Activated CD4-positive, alpha-beta T cell treated with anti-CD3 and anti-CD28 coated beads, Interleukin-2, amount 10 ng/mL, durations not matched to agents 7 days and 5 days (primary cell): ENCODE measurements around the gene LRRC3C. TPM values are rescaled to one million over a fixed set of nuclear protein-coding genes. Genes with fewer than 3 reads are reported as not detected.
A peak's percentile ranks its signal among the peaks of the same experiment; 100 is the strongest.

Source experiments
- CTCF ChIA-PET: fragments of 350-600 bp; sonication (Branson Sonifier 250); formaldehyde crosslinking; loops from one replicate; lab custom pipeline; 2021; ENCODE audit warnings: antibody characterized with exemption; lab: Charles Lee
- POLR2A ChIA-PET: fragments of 350-600 bp; sonication (Branson Sonifier 250); formaldehyde crosslinking; loops from one replicate; lab custom pipeline; 2021; ENCODE audit warnings: antibody characterized with exemption; lab: Charles Lee
- DNase-seq: peaks from one replicate; pipeline ENCODE4 v3.0.0-alpha.2; 2020
- H3K27ac Mint-ChIP-seq: one replicate; pipeline ENCODE4 v1.8.0; 2021; ENCODE audit warnings: mild to moderate bottlenecking, moderate library complexity, mixed read lengths
- H3K27me3 Mint-ChIP-seq: one replicate; pipeline ENCODE4 v1.8.0; 2021; ENCODE audit warnings: mixed read lengths
- H3K36me3 Mint-ChIP-seq: one replicate; pipeline ENCODE4 v1.8.0; 2021; ENCODE audit warnings: low read depth, mixed read lengths
- H3K4me1 Mint-ChIP-seq: one replicate; pipeline ENCODE4 v1.8.0; 2021; ENCODE audit warnings: mixed read lengths
- H3K4me3 Mint-ChIP-seq: one replicate; pipeline ENCODE4 v1.8.0; 2021; ENCODE audit warnings: mild to moderate bottlenecking, moderate library complexity, mixed read lengths
- H3K9me3 Mint-ChIP-seq: one replicate; pipeline ENCODE4 v1.8.0; 2021; ENCODE audit warnings: mixed read lengths
- total RNA-seq, 2 experiments: library from RNA; stranded (reverse); gene quantifications; one replicate each; pipeline ENCODE4 v1.2.3, GENCODE V29; 2021

LRRC3C gene
- total RNA-seq, 2 experiments from 2014 or later = not detected

DNA sequence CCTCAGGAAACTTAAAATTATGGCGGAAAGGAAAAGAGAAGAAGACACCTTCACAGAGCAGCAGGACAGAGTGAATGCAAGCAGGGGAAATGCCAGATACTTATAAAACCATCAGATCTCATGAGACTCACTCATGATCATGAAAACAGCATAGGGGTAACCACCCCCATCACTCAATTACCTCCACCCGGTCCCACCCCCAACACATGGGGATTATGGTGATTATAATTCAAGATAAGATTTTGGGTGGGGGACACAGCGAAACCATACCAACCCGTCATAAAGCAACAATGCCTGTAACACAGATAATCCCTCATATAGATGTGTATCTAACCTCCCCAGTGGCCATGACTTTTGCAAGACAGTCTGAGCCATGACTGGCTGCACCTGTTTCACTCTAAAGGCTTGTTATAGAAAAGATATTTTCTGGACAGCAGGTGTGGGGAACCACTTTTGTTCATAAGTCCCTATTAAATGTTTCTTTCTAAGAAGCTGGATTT lies 28.2 kb downstream of the LRRC3C start:
- no peak overlapping the region for H3K27ac Mint-ChIP-seq
- peaks cover 21% of the 10 kb centered on the region for H3K4me1 Mint-ChIP-seq
- CTCF ChIA-PET = interaction anchor here (1.5 to 5.0 kb wide), 3 partner anchors 25 to 29 kb away, joined by 3 to 35 read pairs (median 6); partner anchors contain the start of genes LRRC3C, ORMDL3 and PSMD3
- no peaks in the 10 kb centered on the region for H3K36me3 Mint-ChIP-seq
- no peak overlapping the region for H3K4me3 Mint-ChIP-seq
- H3K27me3 Mint-ChIP-seq = peaks cover 3% of the 10 kb centered on the region
- POLR2A ChIA-PET = no interaction called here
- no peaks in the 10 kb centered on the region for H3K9me3 Mint-ChIP-seq
- no peak for DNase-seq

DNA sequence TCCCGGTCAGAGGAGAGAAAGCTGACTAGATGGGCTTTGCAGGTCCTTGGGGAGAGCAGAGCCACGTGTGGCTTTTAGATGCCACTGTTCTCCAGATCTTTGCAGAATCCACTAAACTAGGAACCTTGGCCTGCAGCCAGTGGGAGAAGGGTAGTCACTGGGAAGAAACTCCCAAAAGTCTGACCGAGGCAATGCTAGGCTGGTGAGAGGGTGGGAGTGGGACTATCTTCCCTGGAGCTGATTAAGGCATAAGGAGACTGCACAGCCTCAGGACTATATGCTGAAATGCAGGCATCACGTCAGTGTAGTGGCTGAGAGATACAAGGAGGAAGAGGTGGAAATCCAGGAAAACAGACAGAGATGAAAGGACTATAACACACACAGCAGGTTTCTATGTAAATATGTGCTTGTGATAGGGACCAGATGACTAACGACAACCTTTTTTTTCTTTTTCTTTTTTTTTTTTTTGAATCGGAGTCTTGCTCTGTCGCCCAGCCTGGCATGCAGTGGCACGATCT lies 33.1 kb downstream of the LRRC3C start:
- POLR2A ChIA-PET = no interaction called here
- no peak overlapping the region for H3K4me3 Mint-ChIP-seq

DNA sequence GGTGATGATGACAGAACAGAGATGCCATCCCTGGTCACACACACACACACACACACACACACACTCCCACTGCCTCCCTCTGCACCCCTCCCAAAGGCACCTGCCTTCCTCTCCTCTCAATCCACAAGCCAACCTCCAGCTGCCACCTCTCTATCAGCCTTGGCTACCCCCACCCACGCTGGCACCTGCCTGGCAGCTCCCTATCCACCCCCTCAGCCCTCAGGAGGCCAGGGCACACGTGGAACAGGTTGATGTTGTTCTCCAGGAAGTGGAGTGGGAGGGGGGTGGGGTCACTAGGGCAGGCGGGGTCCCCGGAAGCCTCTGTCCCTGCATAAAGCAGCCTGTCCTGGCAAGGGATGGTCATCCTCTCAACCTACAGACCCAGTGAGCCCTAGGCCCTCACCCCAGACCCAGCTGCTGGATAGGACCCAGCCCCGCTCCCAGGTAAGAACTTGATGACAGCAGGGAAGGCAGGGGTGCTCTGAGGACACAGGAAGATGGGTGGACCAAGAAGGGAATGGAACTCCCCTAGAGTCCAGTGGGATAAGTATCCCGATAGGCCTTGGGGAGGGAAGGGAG lies 35.2 kb downstream of the LRRC3C start, which contains the start of gene GSDMA:
Gene GSDMA (plus strand): TSS at position 363 of the 579 bp plus-strand sequence. CDS start 2,684 bp downstream, outside the sequence.
- no peaks in the 10 kb centered on the region for H3K9me3 Mint-ChIP-seq
- no peak within 1 kb of the TSS for H3K4me3 Mint-ChIP-seq
- ChIA-PET POLR2A (no interaction called here), CTCF (interaction anchor here (1.0 to 6.4 kb wide), 2 partner anchors 18 to 65 kb away, joined by 3 to 27 read pairs; partner anchors contain the start of gene PSMD3)
- H3K27ac Mint-ChIP-seq = peak within 1 kb of the TSS; percentile 59
- H3K4me1 Mint-ChIP-seq = peaks cover 25% of the 10 kb centered on the region
- H3K27me3 Mint-ChIP-seq = peaks cover 2% of the 10 kb centered on the region
- no peak for DNase-seq
- H3K36me3 Mint-ChIP-seq = no peaks in the 10 kb centered on the region

More for the DNA sequence above, 33.1 kb downstream of the LRRC3C start:
- Mint-ChIP-seq H3K36me3 (no peaks in the 10 kb centered on the region), H3K9me3 (no peaks in the 10 kb centered on the region), H3K4me1 (peaks cover 25% of the 10 kb centered on the region), H3K27me3 (peaks cover 2% of the 10 kb centered on the region), H3K27ac (no peak overlapping the region)
- CTCF ChIA-PET = interaction anchor here (0.7 to 5.0 kb wide), 2 partner anchors 20 to 465 kb away, joined by 3 to 35 read pairs; partner anchors contain the start of gene PSMD3
- DNase-seq = no peak

DNA sequence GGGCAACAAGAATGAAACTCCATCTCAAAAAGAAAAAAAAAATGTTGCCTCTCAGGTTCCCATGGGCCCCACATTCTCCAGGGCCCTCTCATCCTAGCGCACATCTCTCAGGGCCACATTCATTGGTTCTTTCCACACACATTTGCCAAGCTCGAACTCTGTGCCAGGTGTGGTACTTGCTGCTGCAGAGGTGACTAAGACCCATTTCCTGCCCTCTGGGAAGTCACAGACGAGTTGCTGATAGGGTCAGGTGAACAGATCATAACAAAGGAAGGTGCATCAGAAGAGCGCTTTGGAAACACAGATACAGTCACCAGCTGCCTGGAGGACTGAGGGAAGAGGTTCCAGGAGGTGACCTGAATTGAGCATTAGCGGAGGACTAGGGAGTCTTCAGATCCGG lies 36.3 kb downstream of the LRRC3C start:
- peaks cover 23% of the 10 kb centered on the region for H3K4me1 Mint-ChIP-seq
- H3K4me3 Mint-ChIP-seq = no peak overlapping the region
- DNase-seq = peak; percentile 23
- POLR2A ChIA-PET = no interaction called here
- H3K36me3 Mint-ChIP-seq = no peaks in the 10 kb centered on the region
- H3K9me3 Mint-ChIP-seq = no peaks in the 10 kb centered on the region
- peaks cover 6% of the 10 kb centered on the region for H3K27me3 Mint-ChIP-seq
- CTCF ChIA-PET = interaction anchor here (0.7 to 6.4 kb wide), 2 partner anchors 17 to 86 kb away, joined by 5 to 27 read pairs; partner anchors contain the start of gene PSMD3
- peak overlapping the region; percentile 27 for H3K27ac Mint-ChIP-seq

- H3K27ac Mint-ChIP-seq = no peak overlapping the region
- no peaks in the 10 kb centered on the region for H3K36me3 Mint-ChIP-seq
- POLR2A ChIA-PET = no interaction called here
- CTCF ChIA-PET = interaction anchor here (0.5 to 6.4 kb wide), 8 partner anchors 10 to 846 kb away, joined by 3 to 27 read pairs (median 3); partner anchors contain the start of gene PSMD3
- peaks cover 18% of the 10 kb centered on the region for H3K4me1 Mint-ChIP-seq
- no peaks in the 10 kb centered on the region for H3K9me3 Mint-ChIP-seq
- peaks cover 11% of the 10 kb centered on the region for H3K27me3 Mint-ChIP-seq
- H3K4me3 Mint-ChIP-seq = no peak overlapping the region
- no peak for DNase-seq
These were observed 37.6 kb downstream of the LRRC3C start for GRCh38 chr17:39965017-39965699.

DNA sequence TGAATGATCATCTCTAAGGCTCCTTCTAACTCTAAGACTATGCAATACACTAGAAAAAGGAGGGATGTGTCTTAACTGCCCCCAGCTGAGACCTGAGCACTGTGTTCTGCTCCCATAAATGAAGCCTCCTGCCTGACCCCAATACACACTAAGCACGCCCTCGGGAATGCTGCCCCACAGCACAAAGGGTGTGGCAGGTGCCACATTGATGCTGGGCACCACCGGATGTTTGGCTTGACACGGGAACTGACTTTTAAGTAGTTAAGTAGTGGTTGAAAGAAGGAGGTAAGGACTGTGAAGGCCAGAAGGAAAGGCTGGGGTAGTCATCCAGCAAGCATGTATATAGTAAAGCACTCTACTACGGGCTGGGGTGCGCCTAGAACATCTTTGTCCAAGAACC lies 39.2 kb downstream of the LRRC3C start:
- no peak overlapping the region for H3K27ac Mint-ChIP-seq
- peaks cover 26% of the 10 kb centered on the region for H3K27me3 Mint-ChIP-seq
- no peak for DNase-seq
- no peaks in the 10 kb centered on the region for H3K36me3 Mint-ChIP-seq
- peaks cover 18% of the 10 kb centered on the region for H3K4me1 Mint-ChIP-seq
- H3K4me3 Mint-ChIP-seq = no peak overlapping the region
- no peaks in the 10 kb centered on the region for H3K9me3 Mint-ChIP-seq
- CTCF ChIA-PET = interaction anchor here (1.2 to 6.4 kb wide), 3 partner anchors 12 to 345 kb away, joined by 3 to 27 read pairs (median 4); partner anchors contain the start of gene PSMD3
- POLR2A ChIA-PET = no interaction called here

- no peak overlapping the region for H3K4me3 Mint-ChIP-seq
- no peaks in the 10 kb centered on the region for H3K9me3 Mint-ChIP-seq
- ChIA-PET CTCF (interaction anchor here (4.2 kb wide), 1 partner anchor 12 kb away, joined by 28 read pairs; the partner anchor contains the start of gene PSMD3), POLR2A (interaction anchor here (0.6 kb wide), 1 partner anchor 36 kb away, joined by 3 read pairs; no protein-coding TSS in a partner anchor)
- DNase-seq = no peak
- no peak overlapping the region for H3K27ac Mint-ChIP-seq
- no peaks in the 10 kb centered on the region for H3K36me3 Mint-ChIP-seq
- peaks cover 31% of the 10 kb centered on the region for H3K27me3 Mint-ChIP-seq
- H3K4me1 Mint-ChIP-seq = peaks cover 4% of the 10 kb centered on the region
These were observed 41.2 kb downstream of the LRRC3C start for GRCh38 chr17:39968761-39969160.

DNA sequence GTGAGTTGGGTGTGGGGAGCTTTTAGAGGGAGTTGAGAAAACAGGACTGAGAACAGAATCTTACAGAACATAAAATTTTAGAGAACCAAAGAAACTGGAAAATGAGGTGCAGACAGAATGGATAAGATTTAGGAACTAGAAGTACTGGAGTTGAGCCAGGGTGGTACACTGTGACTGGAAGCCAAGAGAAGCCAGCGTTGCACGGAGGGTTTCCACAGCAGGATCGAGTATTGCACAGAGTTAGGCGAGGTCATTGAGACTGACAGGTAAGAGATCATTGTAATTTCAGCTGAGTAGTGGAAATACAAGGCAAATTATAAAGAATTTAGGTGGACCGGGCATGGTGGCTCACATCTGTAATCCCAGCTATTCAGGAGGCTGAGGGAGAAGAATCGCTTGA lies 41.8 kb downstream of the LRRC3C start:
- Mint-ChIP-seq H3K27me3 (peaks cover 29% of the 10 kb centered on the region), H3K27ac (no peak overlapping the region), H3K4me1 (no peaks in the 10 kb centered on the region), H3K4me3 (no peak overlapping the region), H3K36me3 (no peaks in the 10 kb centered on the region), H3K9me3 (no peaks in the 10 kb centered on the region)
- ChIA-PET CTCF (interaction anchor here (4.2 kb wide), 1 partner anchor 11 kb away, joined by 28 read pairs; the partner anchor contains the start of gene PSMD3), POLR2A (no interaction called here)
- DNase-seq = no peak

- DNase-seq = no peak
- no peak overlapping the region for H3K4me3 Mint-ChIP-seq
- ChIA-PET CTCF (interaction anchor here (1.4 to 4.2 kb wide), 2 partner anchors 10 to 11 kb away, joined by 4 to 28 read pairs; partner anchors contain the start of gene PSMD3), POLR2A (no interaction called here)
- H3K36me3 Mint-ChIP-seq = no peaks in the 10 kb centered on the region
- no peaks in the 10 kb centered on the region for H3K4me1 Mint-ChIP-seq
- H3K27me3 Mint-ChIP-seq = peaks cover 29% of the 10 kb centered on the region
- no peak overlapping the region for H3K27ac Mint-ChIP-seq
- no peaks in the 10 kb centered on the region for H3K9me3 Mint-ChIP-seq
These were observed 42.7 kb downstream of the LRRC3C start for GRCh38 chr17:39970157-39970692.

- POLR2A ChIA-PET = no interaction called here
- Mint-ChIP-seq H3K4me1 (no peaks in the 10 kb centered on the region), H3K27ac (no peak overlapping the region), H3K36me3 (no peaks in the 10 kb centered on the region), H3K4me3 (no peak overlapping the region), H3K9me3 (no peaks in the 10 kb centered on the region), H3K27me3 (peaks cover 34% of the 10 kb centered on the region)
- CTCF ChIA-PET = interaction anchor here (1.4 to 4.2 kb wide), 2 partner anchors 9 to 12 kb away, joined by 4 to 28 read pairs; partner anchors contain the start of gene PSMD3
- no peak for DNase-seq
These were observed 43.6 kb downstream of the LRRC3C start for GRCh38 chr17:39971076-39971603.

DNA sequence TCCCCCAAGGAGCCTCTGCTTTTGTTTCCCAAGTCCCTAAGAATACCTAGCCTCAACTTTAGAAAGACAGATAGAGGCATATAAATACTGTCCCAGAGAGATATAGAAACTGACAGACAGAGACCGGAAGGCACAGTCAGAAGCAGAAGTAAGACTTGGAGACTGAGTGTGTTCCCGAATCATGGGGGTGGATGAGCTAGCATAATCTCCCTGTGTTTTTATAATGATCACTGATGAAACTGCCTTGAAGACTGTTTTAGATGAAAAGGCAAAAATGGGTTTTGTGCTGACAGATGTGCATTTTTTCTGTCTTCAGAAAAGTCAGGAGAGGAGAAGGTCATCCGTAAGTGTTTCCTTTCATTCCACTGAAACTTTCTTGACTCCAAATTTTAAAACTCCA lies 44.7 kb downstream of the LRRC3C start:
- no peaks in the 10 kb centered on the region for H3K4me1 Mint-ChIP-seq
- H3K27ac Mint-ChIP-seq = no peak overlapping the region
- CTCF ChIA-PET = interaction anchor here (1.1 to 1.6 kb wide), 2 partner anchors 14 to 350 kb away, joined by 3 to 4 read pairs; no protein-coding TSS in a partner anchor
- no peaks in the 10 kb centered on the region for H3K36me3 Mint-ChIP-seq
- no peaks in the 10 kb centered on the region for H3K9me3 Mint-ChIP-seq
- DNase-seq = no peak
- H3K4me3 Mint-ChIP-seq = no peak overlapping the region
- H3K27me3 Mint-ChIP-seq = peaks cover 34% of the 10 kb centered on the region
- POLR2A ChIA-PET = no interaction called here

DNA sequence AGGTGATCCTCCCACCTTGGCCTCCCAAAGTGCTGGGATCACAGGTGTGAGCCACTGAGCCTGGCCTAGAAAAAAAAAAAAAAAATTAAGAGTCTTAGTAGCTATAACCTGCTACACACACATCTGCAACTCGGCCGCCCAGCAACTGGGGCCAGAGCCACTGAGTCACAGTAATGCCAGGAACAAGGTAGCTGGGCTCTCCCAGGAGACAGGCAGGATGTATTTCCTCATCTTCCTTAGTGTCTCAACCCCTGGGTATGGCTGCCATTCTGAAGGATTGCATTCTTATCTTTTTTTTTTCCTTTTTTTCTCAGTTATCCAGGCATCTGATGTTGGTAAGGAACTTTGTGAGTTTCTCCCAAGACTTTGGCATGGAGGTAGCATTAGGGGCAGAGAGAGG lies 46.0 kb downstream of the LRRC3C start:
- no peaks in the 10 kb centered on the region for H3K4me1 Mint-ChIP-seq
- CTCF ChIA-PET = interaction anchor here (0.7 to 1.6 kb wide), 2 partner anchors 15 to 305 kb away, joined by 3 to 4 read pairs; partner anchors contain the start of gene PNMT
- no peaks in the 10 kb centered on the region for H3K9me3 Mint-ChIP-seq
- H3K27me3 Mint-ChIP-seq = peaks cover 36% of the 10 kb centered on the region
- H3K36me3 Mint-ChIP-seq = no peaks in the 10 kb centered on the region
- no peak for DNase-seq
- POLR2A ChIA-PET = no interaction called here
- H3K27ac Mint-ChIP-seq = no peak overlapping the region
- no peak overlapping the region for H3K4me3 Mint-ChIP-seq
